GM12864 (cell line): ENCODE data around the gene CDH4.

Experiments used
- DNase-seq: peaks from one replicate; pipeline ENCODE4 v3.0.0-alpha.2; 2011; ENCODE audit warnings: low read depth
- H3K4me3 ChIP-seq: 2 replicates; pipeline ENCODE4 v1.5.1; 2011; ENCODE audit warnings: mild to moderate bottlenecking, low read depth, low read length, control low read depth
- TF ChIP-seq, protein P1 (sequence below): IDR thresholded peaks from 2 replicates; pipeline ENCODE4 v1.5.1; 2011; ENCODE audit warnings: low read depth, mild to moderate bottlenecking, moderate library complexity, low read length, control low read depth, inconsistent platforms; ENCODE audit errors: missing control alignments

CDH4 gene

GRCh38 chr20:61433816-61434215 lies 181.8 kb downstream of the CDH4 start:
- DNase-seq: no peak
- no peak overlapping the region for H3K4me3 ChIP-seq
- TF ChIP-seq, protein P1, sequence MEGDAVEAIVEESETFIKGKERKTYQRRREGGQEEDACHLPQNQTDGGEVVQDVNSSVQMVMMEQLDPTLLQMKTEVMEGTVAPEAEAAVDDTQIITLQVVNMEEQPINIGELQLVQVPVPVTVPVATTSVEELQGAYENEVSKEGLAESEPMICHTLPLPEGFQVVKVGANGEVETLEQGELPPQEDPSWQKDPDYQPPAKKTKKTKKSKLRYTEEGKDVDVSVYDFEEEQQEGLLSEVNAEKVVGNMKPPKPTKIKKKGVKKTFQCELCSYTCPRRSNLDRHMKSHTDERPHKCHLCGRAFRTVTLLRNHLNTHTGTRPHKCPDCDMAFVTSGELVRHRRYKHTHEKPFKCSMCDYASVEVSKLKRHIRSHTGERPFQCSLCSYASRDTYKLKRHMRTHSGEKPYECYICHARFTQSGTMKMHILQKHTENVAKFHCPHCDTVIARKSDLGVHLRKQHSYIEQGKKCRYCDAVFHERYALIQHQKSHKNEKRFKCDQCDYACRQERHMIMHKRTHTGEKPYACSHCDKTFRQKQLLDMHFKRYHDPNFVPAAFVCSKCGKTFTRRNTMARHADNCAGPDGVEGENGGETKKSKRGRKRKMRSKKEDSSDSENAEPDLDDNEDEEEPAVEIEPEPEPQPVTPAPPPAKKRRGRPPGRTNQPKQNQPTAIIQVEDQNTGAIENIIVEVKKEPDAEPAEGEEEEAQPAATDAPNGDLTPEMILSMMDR: no peak

DNA sequence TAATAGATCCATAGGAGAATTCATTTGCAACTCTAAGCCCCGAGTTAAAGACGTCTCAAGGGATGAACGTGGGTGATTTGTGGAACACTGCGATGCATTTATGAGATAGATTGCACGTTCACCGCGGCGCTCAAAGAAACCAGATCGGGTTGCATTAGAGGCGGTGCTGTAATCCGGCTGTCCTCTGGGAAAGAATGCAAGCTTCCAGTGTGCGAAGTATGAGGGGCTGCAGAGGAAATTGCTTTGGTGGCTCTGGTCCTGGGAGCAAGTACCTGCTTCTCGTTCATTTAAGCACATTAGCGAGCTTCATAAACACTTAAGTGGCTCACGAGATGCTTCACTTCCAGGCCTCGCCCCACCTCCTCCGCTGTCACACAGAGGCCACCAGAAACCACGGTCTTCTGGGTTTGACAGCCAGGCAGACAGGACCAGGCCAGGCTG lies 182.3 kb downstream of the CDH4 start:
- DNase-seq: no peak
- TF ChIP-seq, protein P1: no peak
- H3K4me3 ChIP-seq: no peak overlapping the region

GRCh38 chr20:61435184-61435822 lies 183.2 kb downstream of the CDH4 start:
- H3K4me3 ChIP-seq: no peak overlapping the region
- no peak for DNase-seq
- TF ChIP-seq, protein P1: no peak

- no peak for DNase-seq
- H3K4me3 ChIP-seq: no peak overlapping the region
- TF ChIP-seq, protein P1: no peak
These were observed 183.8 kb downstream of the CDH4 start for GRCh38 chr20:61435823-61436220.

- H3K4me3 ChIP-seq: no peak overlapping the region
- no peak for DNase-seq
- TF ChIP-seq, protein P1: no peak
These were observed 184.2 kb downstream of the CDH4 start for GRCh38 chr20:61436283-61436666.

DNA sequence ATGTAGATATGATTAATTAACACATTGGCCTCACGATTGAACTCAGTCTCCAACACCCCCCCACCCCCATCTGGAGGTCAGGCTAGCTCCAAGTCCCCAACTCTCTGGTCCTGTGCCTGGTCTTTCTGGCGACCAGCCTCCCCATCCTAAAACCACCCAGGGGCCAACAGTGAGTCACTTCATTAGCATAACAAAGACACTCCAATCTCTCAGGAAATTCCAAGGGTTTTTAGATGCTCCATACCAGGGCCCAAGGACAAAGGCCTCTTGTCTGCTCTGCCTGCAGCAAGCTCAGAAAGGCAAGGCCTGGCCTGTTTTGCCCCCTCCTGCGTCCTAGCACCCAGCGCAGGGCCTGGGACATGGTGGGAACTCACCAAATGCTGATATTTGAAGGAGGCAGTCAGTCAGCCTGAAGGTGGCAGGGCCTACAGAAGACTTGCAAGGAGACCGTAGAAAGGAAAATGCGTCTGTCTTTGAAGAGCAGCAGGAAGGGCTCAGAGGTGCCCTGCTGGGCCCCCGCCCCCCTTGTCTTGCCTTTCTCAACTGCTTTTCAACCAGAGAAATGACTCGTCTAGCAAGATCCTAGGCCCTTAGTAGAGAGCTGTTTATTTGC lies 184.7 kb downstream of the CDH4 start:
- no peak overlapping the region for H3K4me3 ChIP-seq
- DNase-seq: no peak
- TF ChIP-seq, protein P1: no peak
